Stimulated activated CD8-positive, alpha-beta memory T cell treated with anti-CD3 and anti-CD28 coated beads, Interleukin-2, amount 100 ng/mL, for 1 hour (primary cell): Measurements from ENCODE around the gene MAZ.
"Not testable (repeated sequence)": the region's sequence is repeated elsewhere in the genome, so short reads cannot be mapped to it uniquely, and the experiment has no call there.

Source experiments
- DNase-seq, 2 donors: peaks; one replicate each; pipeline ENCODE4 v3.0.0-alpha.2; 2020; ENCODE audit warnings: low read depth in 2 of 2

Gene MAZ

GRCh38 chr16:29806099-29806579 is at the start of gene MAZ:
Gene MAZ, plus strand, starts transcription at chr16:29806529. Its CDS starts 173 bp downstream, at chr16:29806702.
- peak in 1 of 2 donors; percentile 62 for DNase-seq

GRCh38 chr16:29756654-29757053 is 49.7 kb upstream of the MAZ start:
- DNase-seq = no peak

GRCh38 chr16:29757086-29757485 is 49.2 kb upstream of the MAZ start:
- DNase-seq = not testable (repeated sequence)

- no peak for DNase-seq
Observed at GRCh38 chr16:29757950-29758466, 48.3 kb upstream of the MAZ start.

- no peak for DNase-seq
Observed at GRCh38 chr16:29760567-29761279, 45.6 kb upstream of the MAZ start.

GRCh38 chr16:29761280-29761651 is 45.1 kb upstream of the MAZ start:
- not testable (repeated sequence) for DNase-seq

- DNase-seq = no peak
Observed at GRCh38 chr16:29761882-29762281, 44.4 kb upstream of the MAZ start.

GRCh38 chr16:29763326-29763725 is 43.0 kb upstream of the MAZ start:
- DNase-seq = no peak

GRCh38 chr16:29765167-29766032 is 40.9 kb upstream of the MAZ start:
- DNase-seq = no peak

- no peak for DNase-seq
Observed at GRCh38 chr16:29766571-29766970, 39.8 kb upstream of the MAZ start.

- no peak for DNase-seq
Observed at GRCh38 chr16:29767062-29767461, 39.3 kb upstream of the MAZ start.

- no peak for DNase-seq
Observed at GRCh38 chr16:29769507-29769906, 36.8 kb upstream of the MAZ start.

GRCh38 chr16:29770250-29770929 is 35.9 kb upstream of the MAZ start:
- no peak for DNase-seq

- not testable (repeated sequence) for DNase-seq
Observed at GRCh38 chr16:29772330-29772729, 34.0 kb upstream of the MAZ start.

- DNase-seq = no peak
Observed at GRCh38 chr16:29774730-29775129, 31.6 kb upstream of the MAZ start.

GRCh38 chr16:29775742-29776408 is 30.5 kb upstream of the MAZ start:
- DNase-seq = no peak

- DNase-seq = no peak
Observed at GRCh38 chr16:29777576-29778350, 28.6 kb upstream of the MAZ start, which contains the start of gene ZG16. Gene ZG16, plus strand, starts transcription at chr16:29778256. Its CDS starts 1,011 bp downstream, at chr16:29779267.

- no peak for DNase-seq
Observed at GRCh38 chr16:29779474-29779873, 26.9 kb upstream of the MAZ start.

- DNase-seq = not testable (repeated sequence)
Observed at GRCh38 chr16:29783094-29783953, 23.0 kb upstream of the MAZ start.

GRCh38 chr16:29784157-29784556 is 22.2 kb upstream of the MAZ start:
- DNase-seq = no peak
